Right lobe of liver (tissue), 6 donors: ENCODE results near the gene TNIK. TPM values are rescaled to one million over a fixed set of nuclear protein-coding genes. Genes with fewer than 3 reads are reported as not detected.

ENCODE experiments used
- ATAC-seq, 4 donors: fragments of 200-7000 bp; cut with Tn5 transposase; one replicate each; pipeline ENCODE4 v1.9.1; 2020; ENCODE audit warnings: mild to moderate bottlenecking in 4 of 4, moderate library complexity in 4 of 4
- DNase-seq, 3 donors: peaks; one replicate each; pipeline ENCODE4 v3.0.0-alpha.2; 2020
- H3K27ac ChIP-seq, 3 donors: fragments of 200-600 bp; one replicate each; pipeline ENCODE4 v1.8.0; 2022
- H3K27me3 ChIP-seq, 2 donors: fragments of 200-600 bp; one replicate each; pipeline ENCODE4 v1.8.0; 2022
- H3K36me3 ChIP-seq, 4 donors: fragments of 200-600 bp; sonication (generic) in 1 of 4; one replicate each; pipeline versions ENCODE4 v1.5.1 to v1.8.0; 2017 to 2022; ENCODE audit warnings: control low read depth in 1 of 4
- H3K4me1 ChIP-seq, 4 donors: fragments of 200-600 bp; sonication (generic) in 1 of 4; one replicate each; pipeline versions ENCODE4 v1.5.1 to v1.8.0; 2017 to 2022; ENCODE audit warnings: control low read depth in 1 of 4
- H3K4me3 ChIP-seq, 3 donors: fragments of 200-600 bp; one replicate each; pipeline ENCODE4 v1.8.0; 2022
- H3K9me3 ChIP-seq, 4 donors: fragments of 200-600 bp; sonication (generic) in 1 of 4; one replicate each; pipeline versions ENCODE4 v1.5.1 to v1.8.0; 2017 to 2022; ENCODE audit warnings: control low read depth in 1 of 4
- CTCF ChIP-seq, 4 donors: fragments of 200-600 bp in 3 of 4; fragments of 450-650 bp in 1 of 4; IDR thresholded peaks; one replicate each; pipeline versions ENCODE4 v1.5.1 to v1.8.0; 2016 to 2022; ENCODE audit warnings: antibody characterized with exemption in 4 of 4, mild to moderate bottlenecking in 2 of 4
- POLR2A ChIP-seq: fragments of 450-650 bp; IDR thresholded peaks from one replicate; pipeline ENCODE4 v1.6.1; 2017; ENCODE audit warnings: antibody characterized with exemption, mild to moderate bottlenecking
- WGBS: methylation state at CpG from one replicate; pipeline ENCODE4 v1.1.6; 2018; ENCODE audit warnings: low coverage, low lambda C conversion rate; ENCODE audit not compliant: insufficient coverage; ENCODE audit errors: missing lambda C conversion rate; 5-methylcytosine and 5-hydroxymethylcytosine counted together
- intact Hi-C, 2 donors: fragments of 100-400 bp; cut with DNase I; formaldehyde crosslinking; loops; one replicate each; pipeline versions ENCODE4 v1.11.2 to v1.14.1; 2022
- total RNA-seq, 6 experiments: library from RNA; depleted of rRNA in 2 of 6; stranded (reverse); fragments of >200 nt in 2 of 6; fragmentation: NEBNext Ultra II Directional in 3 of 6; extraction: Animal tissue kit (Norgen Biotek cat#: 25700) in 3 of 6; gene quantifications; one replicate each; pipeline versions ENCODE4 v1.1.0 to v1.2.4, GENCODE V29; 2016 to 2023
- donor health status: DM: no; HTN: yes; CAD: no.
- donor health status: DM: no; HTN: no; CAD: no.
- donor health status: DM: no; HTN: no; CAD: no.
- donor health status: DM: no; HTN: yes; CAD: no.
- donor health status: DM: no; HTN: yes; CAD: no.

TNIK gene
- total RNA-seq, 6 experiments from 2014 or later, result 5.2 to 8.0 (median 6.8) TPM

- peaks cover 0 to 21% (median 7%) of the 10 kb centered on the region in 4 donors for H3K4me1 ChIP-seq
- intact Hi-C loops, result loop anchor here in 1 of 2 donors (10.0 kb wide), 1 partner anchor 209 kb away; no protein-coding TSS in a partner anchor
- H3K27ac ChIP-seq, result no peak overlapping the region
- no peaks in the 10 kb centered on the region for H3K27me3 ChIP-seq
- ATAC-seq, result peak; percentile 69 to 84 (median 80)
- H3K4me3 ChIP-seq, result no peak overlapping the region
- TF ChIP-seq CTCF (IDR thresholded peaks at IDR 0.05) (no peak), POLR2A (no peak)
- DNase-seq, result peak in 2 of 3 donors; percentile 54 to 58
- H3K9me3 ChIP-seq, result no peaks in the 10 kb centered on the region
- 63% methylated on average over 6 of the region's 6 CpGs for WGBS
- H3K36me3 ChIP-seq, result peaks cover 0 to 4% (median 0%) of the 10 kb centered on the region in 4 donors
These were observed 286.5 kb downstream of the TNIK start for GRCh38 chr3:171173736-171174135.

GRCh38 chr3:171172070-171172469 is 288.1 kb downstream of the TNIK start:
- peaks cover 0 to 21% (median 7%) of the 10 kb centered on the region in 4 donors for H3K4me1 ChIP-seq
- 76% methylated on average over 4 of the region's 4 CpGs for WGBS
- intact Hi-C loops, result loop anchor here in 1 of 2 donors (10.0 kb wide), 1 partner anchor 207 kb away; no protein-coding TSS in a partner anchor
- DNase-seq (no peak), ATAC-seq (no peak)
- H3K36me3 ChIP-seq, result peaks cover 0 to under 1% (median 0%) of the 10 kb centered on the region in 4 donors
- no peak overlapping the region for H3K4me3 ChIP-seq
- no peak overlapping the region for H3K27ac ChIP-seq
- TF ChIP-seq CTCF (IDR thresholded peaks at IDR 0.05) (peak in 2 of 4 donors; percentile 17 to 32), POLR2A (no peak)
- H3K27me3 ChIP-seq, result no peaks in the 10 kb centered on the region
- H3K9me3 ChIP-seq, result no peaks in the 10 kb centered on the region

GRCh38 chr3:171169866-171170265 is 290.3 kb downstream of the TNIK start:
- no peaks in the 10 kb centered on the region for H3K36me3 ChIP-seq
- no peak overlapping the region for H3K4me3 ChIP-seq
- TF ChIP-seq POLR2A (no peak), CTCF (IDR thresholded peaks at IDR 0.05) (no peak)
- intact Hi-C loops, result loop anchor here in 1 of 2 donors (10.0 kb wide), 2 partner anchors 115 to 205 kb away; no protein-coding TSS in a partner anchor
- H3K4me1 ChIP-seq, result peaks cover 0 to 21% (median 7%) of the 10 kb centered on the region in 4 donors
- H3K9me3 ChIP-seq, result no peaks in the 10 kb centered on the region
- no peaks in the 10 kb centered on the region for H3K27me3 ChIP-seq
- no peak for DNase-seq
- no peak overlapping the region for H3K27ac ChIP-seq
- ATAC-seq, result no peak
- 50% methylated on average over 1 of the region's 1 CpG for WGBS

GRCh38 chr3:171169443-171169842 is 290.8 kb downstream of the TNIK start:
- no peak for ATAC-seq
- intact Hi-C loops, result loop anchor here in 1 of 2 donors (10.0 kb wide), 1 partner anchor 115 kb away; no protein-coding TSS in a partner anchor
- 0% methylated on average over 1 of the region's 2 CpGs for WGBS
- no peaks in the 10 kb centered on the region for H3K27me3 ChIP-seq
- H3K9me3 ChIP-seq, result no peaks in the 10 kb centered on the region
- no peaks in the 10 kb centered on the region for H3K36me3 ChIP-seq
- H3K4me1 ChIP-seq, result peaks cover 0 to 21% (median 7%) of the 10 kb centered on the region in 4 donors
- DNase-seq, result no peak
- H3K4me3 ChIP-seq, result no peak overlapping the region
- no peak overlapping the region for H3K27ac ChIP-seq
- TF ChIP-seq CTCF (IDR thresholded peaks at IDR 0.05) (no peak), POLR2A (no peak)
